Astrocyte of the cerebellum (primary cell): Measurements from ENCODE around the gene KASH5.

Source experiments
- DNase-seq: peaks from one replicate; pipeline ENCODE4 v3.0.0-alpha.2; 2011; ENCODE audit warnings: low read depth
- H3K4me3 ChIP-seq: 2 replicates; pipeline ENCODE4 v1.5.1; 2011; ENCODE audit warnings: mild to moderate bottlenecking, low read depth, low read length, moderate library complexity
- CTCF ChIP-seq: IDR thresholded peaks from 2 replicates; pipeline ENCODE4 v1.5.1; 2012; ENCODE audit warnings: low read length, low read depth, moderate library complexity, mild to moderate bottlenecking; ENCODE audit errors: missing control alignments
- in situ Hi-C: cut with HindIII; loops from 2 replicates; pipeline ENCODE4 v1.10.0; 2017; ENCODE audit warnings: low sequenced_read_pairs

KASH5 gene

DNA sequence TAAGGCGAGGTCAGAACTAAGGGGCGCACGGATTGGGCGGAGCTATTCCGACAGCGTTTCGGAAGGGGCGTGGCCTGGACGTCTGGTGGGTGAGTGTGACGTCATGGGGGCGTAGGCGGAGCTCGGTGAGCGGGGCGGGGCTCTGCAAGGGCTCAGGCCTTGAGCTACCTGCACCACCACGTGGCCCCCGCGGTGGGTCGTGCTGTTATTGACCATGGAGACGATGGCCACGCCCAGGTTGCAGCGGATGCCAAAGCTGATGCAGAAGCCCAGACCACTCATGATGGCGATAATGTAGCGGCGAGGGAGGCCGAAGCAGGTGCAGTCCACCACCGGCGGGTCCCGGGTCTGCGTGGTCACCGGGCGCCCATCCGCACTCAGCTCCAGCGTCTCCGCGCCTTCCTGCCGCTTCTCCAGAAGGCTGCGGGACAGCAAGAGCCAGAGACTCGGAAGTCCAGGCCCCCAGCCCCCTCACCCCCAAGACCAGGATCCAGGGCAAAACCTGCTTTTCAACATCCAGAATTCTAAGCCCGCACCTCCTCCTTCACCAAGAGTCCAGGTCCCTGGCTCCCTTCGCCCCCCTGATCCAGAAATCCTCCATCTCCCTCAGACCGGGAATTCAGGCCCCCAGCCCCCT lies 48.5 kb downstream of the KASH5 start:
- no peak for TF ChIP-seq CTCF
- no peak overlapping the region for H3K4me3 ChIP-seq
- in situ Hi-C loops = no loop called here
- DNase-seq = no peak

- no peak for TF ChIP-seq CTCF
- no peak for DNase-seq
- H3K4me3 ChIP-seq = no peak overlapping the region
- in situ Hi-C loops = no loop called here
Measured at GRCh38 chr19:49437231-49437630, 49.2 kb downstream of the KASH5 start.

DNA sequence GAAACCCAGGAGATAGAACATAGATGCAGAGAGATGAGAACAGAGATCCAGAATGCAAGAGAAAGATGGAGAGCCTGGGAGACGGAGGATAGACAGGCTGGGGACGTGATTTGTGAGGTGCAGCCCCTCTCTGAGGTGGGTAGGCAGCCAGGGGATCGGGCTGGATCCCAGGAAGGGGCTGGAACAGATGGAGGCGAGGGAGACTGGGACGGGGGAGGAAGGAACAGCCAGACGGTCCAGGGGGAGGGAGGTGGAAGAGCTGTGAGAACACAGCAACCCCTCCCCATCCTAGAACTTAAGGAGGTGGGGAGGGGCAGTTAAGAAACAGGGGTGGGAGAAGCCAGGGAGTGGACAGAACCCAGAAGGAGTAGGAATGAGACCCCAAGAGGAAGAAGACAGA lies 50.2 kb downstream of the KASH5 start:
- in situ Hi-C loops = no loop called here
- no peak overlapping the region for H3K4me3 ChIP-seq
- no peak for DNase-seq
- no peak for TF ChIP-seq CTCF

- no peak overlapping the region for H3K4me3 ChIP-seq
- DNase-seq = no peak
- in situ Hi-C loops = no loop called here
- TF ChIP-seq CTCF = no peak
Measured at GRCh38 chr19:49439836-49440235, 51.8 kb downstream of the KASH5 start.

DNA sequence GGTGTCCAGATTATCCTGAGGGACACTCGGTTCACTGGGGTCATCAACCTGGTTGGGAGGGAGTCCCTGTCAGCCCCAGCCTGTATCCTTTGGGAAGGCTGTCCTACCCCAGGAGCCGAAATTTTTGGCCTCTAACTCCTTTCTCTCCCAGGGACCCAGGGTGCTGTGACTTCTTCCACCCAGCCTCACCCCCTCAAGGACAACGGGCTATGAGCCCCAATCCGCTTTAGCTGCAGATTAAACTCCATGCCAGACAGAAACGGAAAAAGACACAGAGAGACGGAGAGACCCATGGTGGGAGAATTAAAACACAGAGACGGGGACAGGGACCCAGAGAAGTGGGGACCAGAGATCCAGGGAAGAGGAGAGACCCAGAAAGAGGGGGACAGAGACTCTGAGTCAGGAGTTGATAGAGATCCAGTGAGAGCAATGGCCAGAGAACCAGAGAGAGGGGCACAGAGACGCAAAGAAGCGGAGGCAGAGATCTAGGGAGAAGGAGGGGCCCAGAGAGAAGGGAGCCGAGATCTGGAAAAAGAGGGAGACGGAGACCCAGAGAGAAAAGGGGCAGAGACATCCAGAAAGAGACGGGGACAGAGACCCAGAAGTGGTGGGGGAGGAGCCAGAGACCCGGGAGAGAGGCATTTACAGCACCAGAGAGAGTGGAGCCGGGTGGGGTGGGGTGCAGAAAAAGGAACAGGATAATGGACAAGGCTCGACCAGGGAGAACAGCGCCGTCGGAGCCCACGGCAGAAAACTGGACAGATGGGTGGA lies 52.6 kb downstream of the KASH5 start:
- H3K4me3 ChIP-seq = no peak overlapping the region
- TF ChIP-seq CTCF = no peak
- no peak for DNase-seq
- in situ Hi-C loops = no loop called here

DNA sequence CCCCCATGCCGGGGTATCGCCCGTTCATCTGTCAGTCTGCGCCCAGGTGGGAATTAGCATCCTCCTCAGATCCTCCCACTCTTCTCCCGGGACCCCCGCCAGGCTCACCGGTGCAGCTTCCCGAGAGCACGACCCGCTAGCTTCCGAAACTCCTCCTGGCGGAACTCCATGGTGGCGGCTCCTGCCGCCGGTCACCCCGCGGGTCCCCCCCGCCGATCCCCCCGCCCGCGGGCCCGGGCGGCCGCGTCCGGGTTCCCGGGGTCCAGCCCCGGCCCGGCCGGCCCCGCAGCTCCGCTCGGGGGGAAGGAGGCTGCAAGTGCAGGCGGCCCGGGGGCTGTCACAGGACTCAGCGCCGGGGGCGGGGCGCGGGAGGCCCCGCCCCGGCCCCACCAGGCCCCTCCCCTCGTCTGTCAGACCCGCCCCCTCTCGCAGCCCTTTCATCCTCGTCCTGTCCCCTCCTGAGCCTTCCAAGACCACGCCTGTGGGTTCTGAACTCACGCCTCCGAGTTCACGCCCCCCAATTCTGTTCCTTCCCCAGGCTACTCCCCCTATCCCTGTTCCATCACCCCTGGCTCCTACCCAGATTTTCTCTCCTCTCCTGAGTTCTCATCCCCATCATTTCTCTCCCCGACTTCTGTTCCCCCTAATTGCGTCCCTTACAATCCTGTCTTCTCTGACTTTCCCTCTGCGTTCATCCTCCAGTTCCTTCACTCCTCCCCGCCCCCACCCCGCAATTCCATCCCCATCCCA lies 53.3 kb downstream of the KASH5 start, which contains the start of gene SLC17A7:
Gene SLC17A7 (minus strand): TSS at position 318 of the 750 bp plus-strand sequence. CDS start 148 bp downstream, at position 170.
- in situ Hi-C loops = no loop called here
- no peak within 1 kb of the TSS for H3K4me3 ChIP-seq
- TF ChIP-seq CTCF = no peak
- DNase-seq = no peak
